Forelimb muscle (tissue), 1 donor: Measurements from ENCODE around the gene MAGED2. TPM values are rescaled to one million over a fixed set of nuclear protein-coding genes. Genes with fewer than 3 reads are reported as not detected.
"Not testable (repeated sequence)": the region's sequence is repeated elsewhere in the genome, so short reads cannot be mapped to it uniquely, and the experiment has no call there.

Experiments used
- DNase-seq: peaks from one replicate; pipeline ENCODE4 v3.0.0-alpha.2; 2013; ENCODE audit warnings: low read depth
- polyA plus RNA-seq: library from polyadenylated mRNA; unstranded; fragments of 120-200 nt; gene quantifications from one replicate; pipeline ENCODE4 v1.2.1, GENCODE V29; 2013; ENCODE audit not compliant: insufficient read length

MAGED2 gene
- polyA plus RNA-seq, 1 donor = 941 TPM

GRCh38 chrX:54819201-54819600 lies 11.7 kb downstream of the MAGED2 start:
- no peak for DNase-seq

DNA sequence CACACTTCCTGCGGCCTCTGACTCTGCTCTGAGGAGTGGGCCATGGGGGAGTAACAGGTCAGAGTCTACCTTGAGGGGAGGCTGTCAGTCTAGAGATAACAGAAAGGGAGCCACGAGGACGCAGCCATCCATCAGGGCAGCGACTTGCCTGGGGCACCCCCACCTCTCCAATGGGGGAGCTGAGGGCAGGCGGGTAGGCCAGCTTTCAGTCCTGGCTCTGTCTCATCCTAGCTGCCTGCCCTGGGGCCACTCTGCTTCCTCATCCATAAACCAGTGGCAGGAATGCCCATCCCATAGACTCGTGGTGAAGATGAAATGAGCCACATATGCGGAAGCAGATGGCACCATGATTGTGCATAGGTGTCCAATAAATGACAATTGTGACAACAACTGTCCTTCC lies 13.2 kb downstream of the MAGED2 start:
- DNase-seq = no peak

- no peak for DNase-seq
These were observed 13.8 kb downstream of the MAGED2 start for GRCh38 chrX:54821310-54821709.

GRCh38 chrX:54824195-54824594 lies 16.6 kb downstream of the MAGED2 start:
- no peak for DNase-seq

- DNase-seq = no peak
These were observed 17.2 kb downstream of the MAGED2 start for GRCh38 chrX:54824722-54825121.

- no peak for DNase-seq
These were observed 18.3 kb downstream of the MAGED2 start for GRCh38 chrX:54825716-54826438.

- DNase-seq = no peak
These were observed 19.1 kb downstream of the MAGED2 start for GRCh38 chrX:54826598-54826997.

DNA sequence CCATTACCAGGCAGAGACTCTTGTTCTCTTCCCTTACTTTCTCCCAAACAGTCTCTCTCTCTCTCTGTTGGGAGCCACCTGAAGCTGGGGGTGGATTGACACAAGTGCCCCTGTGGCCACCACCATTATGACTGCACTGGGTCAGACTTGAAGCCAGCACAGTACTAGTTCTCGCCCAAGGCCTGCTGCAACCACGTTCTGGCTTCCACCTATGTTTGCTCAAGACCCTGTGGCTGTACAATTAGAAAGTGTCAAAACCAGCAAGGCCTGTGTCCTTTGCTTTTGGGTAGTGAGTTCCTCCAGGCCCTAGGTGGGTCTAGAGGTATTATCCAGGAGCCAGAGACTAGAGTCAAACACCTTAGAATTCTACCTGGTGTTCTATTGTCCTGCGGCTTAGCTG lies 31.0 kb downstream of the MAGED2 start:
- no peak for DNase-seq

DNA sequence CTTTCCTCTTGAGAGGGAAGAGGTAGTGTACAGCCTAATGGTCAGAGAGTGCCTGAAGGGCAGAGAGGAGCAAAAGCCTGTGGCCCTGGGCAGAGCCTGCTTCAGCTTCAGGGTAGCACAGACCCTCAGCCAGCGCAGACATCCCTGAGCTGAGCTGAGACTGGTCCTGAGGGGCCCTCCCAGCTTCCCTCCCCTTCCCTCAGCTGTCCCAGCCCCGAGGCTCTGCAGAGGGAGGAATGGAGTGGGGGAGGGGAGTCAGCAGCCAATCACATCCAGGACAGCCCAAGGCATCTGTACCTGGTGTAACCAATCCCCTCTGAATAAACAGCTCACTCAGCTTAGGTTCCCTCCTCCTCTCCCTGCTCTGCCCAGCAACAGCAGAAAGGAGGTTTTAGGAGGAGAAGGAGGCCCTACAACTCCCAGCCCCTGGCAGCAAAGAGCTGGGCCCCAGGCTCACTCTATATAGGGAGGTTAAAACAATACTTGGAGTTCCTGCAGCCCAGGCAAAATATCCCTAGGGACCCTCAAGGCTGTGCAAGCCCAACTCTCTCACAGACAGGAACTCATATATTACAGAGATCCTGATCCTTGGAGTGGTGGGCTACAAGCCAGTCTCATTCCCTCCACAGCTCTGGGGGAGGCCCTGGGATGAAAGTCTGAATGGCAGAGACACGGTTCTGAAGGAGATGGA lies 33.8 kb downstream of the MAGED2 start:
- peak; percentile 46 for DNase-seq

DNA sequence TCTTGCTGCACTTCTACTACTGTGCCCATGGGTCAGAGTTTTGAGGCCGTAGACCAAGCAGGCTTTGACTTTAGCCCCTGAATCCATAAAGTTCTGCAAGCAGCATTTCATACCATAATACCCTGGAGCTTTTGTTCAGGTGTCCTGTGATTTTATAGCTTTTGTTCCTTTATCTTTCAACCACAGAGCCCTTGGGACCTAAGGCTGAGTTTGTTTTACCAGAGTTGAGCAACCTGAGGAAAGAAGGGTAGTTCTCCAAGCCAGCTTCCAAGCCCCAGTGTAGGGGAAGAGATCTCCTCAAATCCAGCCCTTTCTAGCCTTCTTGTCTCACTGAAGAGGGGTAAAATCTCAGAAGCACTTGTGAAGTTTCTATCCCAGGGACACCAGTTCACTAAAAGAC lies 35.1 kb downstream of the MAGED2 start:
- no peak for DNase-seq

DNA sequence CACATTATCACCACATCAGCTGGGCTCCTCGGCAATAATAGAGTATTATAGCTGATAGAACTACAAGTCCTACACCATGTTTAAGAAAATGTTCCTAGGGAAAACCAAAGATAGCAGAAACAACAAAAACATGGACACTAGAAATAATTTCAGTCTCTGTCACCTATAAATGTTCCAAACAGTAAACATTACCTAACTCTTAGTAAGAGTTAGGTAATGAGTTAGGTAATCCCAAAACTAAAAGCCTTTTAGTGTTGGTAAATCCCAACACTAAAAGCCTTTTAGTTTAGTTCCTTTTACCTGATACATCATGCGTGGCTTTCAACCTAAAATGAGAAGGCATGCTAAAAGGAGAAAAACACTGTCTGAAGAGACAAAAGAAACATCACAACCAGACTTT lies 35.5 kb downstream of the MAGED2 start:
- DNase-seq = no peak

DNA sequence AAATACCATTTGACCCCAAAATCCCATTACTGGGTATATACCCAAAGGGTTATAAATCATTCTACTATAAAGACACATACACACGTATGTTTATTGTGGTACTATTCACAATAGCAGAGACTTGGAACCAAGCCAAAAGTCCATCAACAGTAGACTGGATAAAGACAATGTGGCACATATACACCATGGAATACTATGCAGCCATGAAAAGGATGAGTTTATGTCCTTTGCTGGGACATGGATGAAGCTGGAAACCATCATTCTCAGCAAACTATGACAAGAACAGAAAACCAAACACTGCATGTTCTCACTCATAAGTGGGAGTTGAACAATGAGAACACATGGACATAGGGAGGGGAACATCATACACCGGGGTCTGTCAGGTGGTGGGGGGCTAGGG lies 40.2 kb downstream of the MAGED2 start:
- not testable (repeated sequence) for DNase-seq

DNA sequence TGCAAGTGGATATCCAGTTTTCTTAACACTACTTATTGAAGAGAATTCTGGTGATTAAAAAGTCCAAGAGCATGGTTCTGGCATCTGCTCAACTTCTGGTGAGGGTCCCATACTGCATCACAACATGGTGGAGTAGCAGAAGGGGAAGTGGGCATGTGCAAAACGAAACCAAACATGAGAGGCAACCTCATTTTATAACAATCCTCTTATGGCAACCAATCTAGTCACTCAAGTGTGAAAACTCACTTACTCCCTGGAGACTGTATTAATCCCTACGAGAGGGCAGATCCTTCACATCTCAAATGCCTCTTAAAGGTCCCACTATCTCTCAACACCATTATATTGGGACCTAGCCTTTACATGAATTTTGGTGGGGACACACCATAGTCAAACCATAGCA lies 57.7 kb downstream of the MAGED2 start:
- no peak for DNase-seq

Other genes with a start within 250 kb of the MAGED2 start
- 0.77 TPM for gene ITIH6, start 9.5 kb upstream of the MAGED2 start, polyA plus RNA-seq
- gene TRO, start 113.1 kb downstream of the MAGED2 start, polyA plus RNA-seq = 128 TPM
- 0.82 TPM for gene PFKFB1, start 186.4 kb downstream of the MAGED2 start, polyA plus RNA-seq
- gene APEX2, start 192.6 kb downstream of the MAGED2 start, polyA plus RNA-seq = 8.5 TPM
- gene ALAS2, start 223.2 kb downstream of the MAGED2 start, polyA plus RNA-seq = 29.3 TPM